T-helper 1 cell treated with Interleukin-12 subunit alpha and Interleukin-12 subunit beta and Interleukin-4 antibody, amounts not matched to agents 30 μg/mL and 1 μg/mL, for 36 hours (primary cell): ENCODE measurements around the gene CUX1.
"Not testable (repeated sequence)": the region's sequence is repeated elsewhere in the genome, so short reads cannot be mapped to it uniquely, and the experiment has no call there.

Source experiments
- H3K27ac Mint-ChIP-seq: one replicate; pipeline ENCODE4 v1.8.0; 2021; ENCODE audit warnings: mild to moderate bottlenecking, mixed read lengths
- H3K27me3 Mint-ChIP-seq: one replicate; pipeline ENCODE4 v1.8.0; 2021; ENCODE audit warnings: low read depth, mixed read lengths
- H3K36me3 Mint-ChIP-seq: one replicate; pipeline ENCODE4 v1.8.0; 2021; ENCODE audit warnings: low read depth, mixed read lengths
- H3K4me1 Mint-ChIP-seq: one replicate; pipeline ENCODE4 v1.8.0; 2021; ENCODE audit warnings: low read depth, mixed read lengths
- H3K4me3 Mint-ChIP-seq: one replicate; pipeline ENCODE4 v1.8.0; 2021; ENCODE audit warnings: mild to moderate bottlenecking, moderate library complexity, mixed read lengths
- H3K9me3 Mint-ChIP-seq: one replicate; pipeline ENCODE4 v1.8.0; 2021; ENCODE audit warnings: mixed read lengths

Gene CUX1

GRCh38 chr7:101788517-101788916 lies 28.9 kb upstream of the CUX1 start:
- H3K27ac Mint-ChIP-seq, result no peak overlapping the region
- H3K27me3 Mint-ChIP-seq, result peaks cover 16% of the 10 kb centered on the region
- H3K36me3 Mint-ChIP-seq, result no peaks in the 10 kb centered on the region
- no peak overlapping the region for H3K4me3 Mint-ChIP-seq
- H3K9me3 Mint-ChIP-seq, result no peaks in the 10 kb centered on the region
- peaks cover 3% of the 10 kb centered on the region for H3K4me1 Mint-ChIP-seq

DNA sequence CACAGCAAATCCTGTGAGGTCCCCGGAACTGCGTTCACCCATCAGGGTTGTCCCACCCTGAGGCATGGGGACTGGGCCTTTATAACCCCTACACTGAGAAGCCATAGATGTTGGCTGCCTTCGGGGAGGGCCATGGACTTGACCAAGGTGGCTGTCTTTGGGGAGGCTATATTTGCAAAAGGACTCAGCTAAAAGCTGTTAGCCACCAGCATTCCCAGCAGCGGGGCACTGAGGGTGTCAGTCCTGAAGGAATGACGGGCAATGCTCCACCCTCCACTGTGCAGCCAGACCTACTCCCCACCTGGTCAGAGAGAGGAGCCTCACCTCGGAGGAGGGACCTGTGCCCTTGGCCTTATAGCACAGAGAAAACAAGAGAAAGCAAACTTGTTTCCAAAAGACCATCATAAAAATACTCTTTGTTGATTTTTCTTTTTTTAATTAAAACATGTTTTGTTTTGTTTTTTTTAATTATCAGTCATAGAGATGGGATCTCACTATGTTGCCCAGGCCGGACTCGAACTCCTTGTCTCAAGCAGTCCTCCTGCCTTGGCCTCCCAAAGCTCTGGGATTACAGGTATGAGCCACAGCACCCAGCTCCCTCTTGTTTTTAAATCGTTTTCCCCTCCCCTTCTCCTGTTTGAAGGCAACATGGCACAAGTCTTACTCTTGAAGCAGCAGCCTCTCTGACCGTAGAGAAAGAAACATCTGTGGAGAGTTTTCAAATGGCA lies 26.7 kb upstream of the CUX1 start:
- Mint-ChIP-seq H3K27me3 (peaks cover 3% of the 10 kb centered on the region), H3K4me1 (no peaks in the 10 kb centered on the region), H3K27ac (no peak overlapping the region), H3K4me3 (no peak overlapping the region), H3K9me3 (no peaks in the 10 kb centered on the region), H3K36me3 (no peaks in the 10 kb centered on the region)

- Mint-ChIP-seq H3K9me3 (no peaks in the 10 kb centered on the region), H3K27me3 (peaks cover 3% of the 10 kb centered on the region), H3K4me3 (no peak overlapping the region), H3K27ac (no peak overlapping the region), H3K4me1 (no peaks in the 10 kb centered on the region), H3K36me3 (no peaks in the 10 kb centered on the region)
Measured at GRCh38 chr7:101792051-101792681, 25.3 kb upstream of the CUX1 start.

- H3K9me3 Mint-ChIP-seq, H3K4me3 Mint-ChIP-seq, H3K27ac Mint-ChIP-seq, H3K27me3 Mint-ChIP-seq, H3K36me3 Mint-ChIP-seq, H3K4me1 Mint-ChIP-seq: not testable (repeated sequence)
Measured at GRCh38 chr7:101792682-101793071, 24.7 kb upstream of the CUX1 start.

DNA sequence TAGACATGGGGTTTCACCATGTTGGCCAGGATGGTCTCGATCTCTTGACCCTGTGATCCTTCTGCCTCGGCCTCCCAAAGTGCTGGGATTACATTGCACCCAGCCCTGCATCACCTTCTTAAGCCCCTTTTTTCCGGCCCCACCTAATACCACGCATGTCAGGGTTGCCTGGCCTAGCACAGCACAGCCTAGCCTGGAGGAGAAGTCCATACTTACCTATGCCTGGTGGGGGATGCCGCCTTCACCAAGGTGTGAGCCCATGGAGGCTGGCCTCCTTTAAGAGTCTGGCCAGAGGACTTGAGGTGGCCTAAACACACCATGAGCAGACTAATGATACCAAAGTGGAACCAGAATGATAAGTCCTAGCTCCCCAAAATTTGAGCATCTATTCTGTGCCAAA lies 22.0 kb upstream of the CUX1 start:
- Mint-ChIP-seq H3K9me3 (no peaks in the 10 kb centered on the region), H3K4me3 (no peak overlapping the region), H3K27me3 (peaks cover 11% of the 10 kb centered on the region), H3K27ac (no peak overlapping the region), H3K36me3 (no peaks in the 10 kb centered on the region), H3K4me1 (no peaks in the 10 kb centered on the region)

DNA sequence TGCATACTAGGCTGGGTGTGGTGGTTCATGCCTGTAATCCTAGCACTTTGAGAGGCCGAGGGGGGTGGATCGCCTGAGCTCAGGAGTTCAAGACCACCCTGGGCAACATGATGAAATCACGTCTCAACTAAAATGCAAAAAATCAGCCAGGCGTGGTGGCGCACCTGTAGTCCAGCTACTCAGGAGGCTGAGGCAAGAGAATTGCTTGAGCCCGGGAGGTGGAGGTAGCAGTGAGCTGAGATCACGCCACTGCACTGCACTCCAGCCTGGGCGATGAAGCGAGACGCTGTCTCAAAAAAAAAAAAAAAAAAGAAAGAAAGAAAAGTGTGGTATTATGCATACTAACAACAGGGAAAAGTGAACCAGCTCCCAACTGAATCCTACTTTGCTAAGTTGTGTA lies 19.3 kb upstream of the CUX1 start:
- H3K4me1 Mint-ChIP-seq, H3K36me3 Mint-ChIP-seq, H3K9me3 Mint-ChIP-seq, H3K4me3 Mint-ChIP-seq, H3K27ac Mint-ChIP-seq: not testable (repeated sequence)
- H3K27me3 Mint-ChIP-seq, result peaks cover 20% of the 10 kb centered on the region

- Mint-ChIP-seq H3K36me3 (no peaks in the 10 kb centered on the region), H3K4me3 (peak overlapping the region; percentile 38), H3K4me1 (peaks cover 9% of the 10 kb centered on the region), H3K27ac (no peak overlapping the region), H3K9me3 (no peaks in the 10 kb centered on the region), H3K27me3 (peaks cover 40% of the 10 kb centered on the region)
Measured at GRCh38 chr7:101803203-101804087, 14.0 kb upstream of the CUX1 start.

DNA sequence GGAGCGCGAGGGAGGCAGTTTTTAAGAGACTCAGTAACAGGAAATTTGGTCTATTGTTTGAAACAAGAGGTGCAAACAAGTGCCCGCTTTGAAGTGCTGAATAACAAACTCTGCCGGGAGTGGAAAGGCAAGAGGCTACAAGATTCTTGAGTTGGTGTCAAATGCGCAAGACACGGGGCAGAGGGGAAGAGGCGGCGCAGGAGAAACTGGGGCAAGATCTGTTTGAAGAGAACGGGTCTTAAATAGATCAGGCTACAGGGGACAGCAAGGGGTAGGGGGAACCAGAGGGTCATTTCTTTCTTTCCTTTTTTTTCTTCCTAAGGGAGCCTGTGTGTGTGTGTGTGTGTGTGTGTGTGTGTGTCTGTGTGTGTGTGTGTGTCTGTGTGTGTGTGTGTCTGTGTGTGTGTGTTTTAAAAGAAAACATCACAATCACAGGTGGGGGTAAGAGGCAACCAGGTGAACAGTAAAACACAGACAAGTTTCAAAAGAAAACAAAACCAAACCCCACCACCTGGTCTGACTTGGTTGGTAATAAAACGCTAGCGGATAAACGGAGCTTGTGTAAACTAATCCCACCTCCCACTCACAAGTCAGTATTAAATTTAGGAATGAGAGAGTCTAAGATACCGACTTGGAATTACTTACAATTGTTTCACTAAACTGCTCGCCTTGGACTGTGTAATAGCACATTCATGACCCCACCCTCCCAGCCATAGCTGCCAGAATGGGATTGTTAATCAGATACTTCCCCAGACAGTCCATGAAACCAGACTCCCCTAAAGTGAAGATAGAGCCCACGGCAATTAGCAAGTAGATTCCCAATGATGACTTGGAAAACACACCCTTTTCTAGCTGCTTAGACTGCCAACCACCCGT lies 13.1 kb upstream of the CUX1 start:
- H3K27ac Mint-ChIP-seq, result no peak overlapping the region

GRCh38 chr7:101804967-101805366 lies 12.5 kb upstream of the CUX1 start:
- Mint-ChIP-seq H3K36me3 (no peaks in the 10 kb centered on the region), H3K27ac (no peak overlapping the region), H3K4me1 (peaks cover 9% of the 10 kb centered on the region), H3K27me3 (peaks cover 32% of the 10 kb centered on the region), H3K4me3 (no peak overlapping the region), H3K9me3 (no peaks in the 10 kb centered on the region)

More for the DNA sequence above, 13.1 kb upstream of the CUX1 start:
- Mint-ChIP-seq H3K9me3 (no peaks in the 10 kb centered on the region), H3K4me3 (peak overlapping the region; percentile 38), H3K36me3 (no peaks in the 10 kb centered on the region), H3K4me1 (peaks cover 9% of the 10 kb centered on the region), H3K27me3 (peaks cover 38% of the 10 kb centered on the region)

- Mint-ChIP-seq H3K4me3 (no peak overlapping the region), H3K36me3 (no peaks in the 10 kb centered on the region), H3K4me1 (peaks cover 4% of the 10 kb centered on the region), H3K27ac (peak overlapping the region; percentile 26), H3K9me3 (no peaks in the 10 kb centered on the region), H3K27me3 (peaks cover 24% of the 10 kb centered on the region)
Measured at GRCh38 chr7:101812595-101812994, 4.8 kb upstream of the CUX1 start.

- H3K27me3 Mint-ChIP-seq, result peaks cover 34% of the 10 kb centered on the region
- H3K4me3 Mint-ChIP-seq, result peak overlapping the region; percentile 58
- H3K9me3 Mint-ChIP-seq, result no peaks in the 10 kb centered on the region
- peaks cover 7% of the 10 kb centered on the region for H3K4me1 Mint-ChIP-seq
- no peak overlapping the region for H3K27ac Mint-ChIP-seq
- no peaks in the 10 kb centered on the region for H3K36me3 Mint-ChIP-seq
Measured at GRCh38 chr7:101813402-101814019, 3.9 kb upstream of the CUX1 start.

- Mint-ChIP-seq H3K4me1 (peaks cover 7% of the 10 kb centered on the region), H3K27ac (peak overlapping the region; percentile 39), H3K4me3 (peak overlapping the region; percentile 77), H3K27me3 (peaks cover 39% of the 10 kb centered on the region), H3K36me3 (no peaks in the 10 kb centered on the region), H3K9me3 (no peaks in the 10 kb centered on the region)
Measured at GRCh38 chr7:101814081-101814990, 3.1 kb upstream of the CUX1 start.
